HG03159 (cell line): ENCODE data around the gene WNT2B.

Experiments used
- ATAC-seq: cut with Tn5 transposase; IDR thresholded peaks from one replicate; pipeline ENCODE4 v1.9.1; 2021; ENCODE audit warnings: mild to moderate bottlenecking, moderate library complexity; ENCODE audit not compliant: unreplicated experiment

WNT2B gene

DNA sequence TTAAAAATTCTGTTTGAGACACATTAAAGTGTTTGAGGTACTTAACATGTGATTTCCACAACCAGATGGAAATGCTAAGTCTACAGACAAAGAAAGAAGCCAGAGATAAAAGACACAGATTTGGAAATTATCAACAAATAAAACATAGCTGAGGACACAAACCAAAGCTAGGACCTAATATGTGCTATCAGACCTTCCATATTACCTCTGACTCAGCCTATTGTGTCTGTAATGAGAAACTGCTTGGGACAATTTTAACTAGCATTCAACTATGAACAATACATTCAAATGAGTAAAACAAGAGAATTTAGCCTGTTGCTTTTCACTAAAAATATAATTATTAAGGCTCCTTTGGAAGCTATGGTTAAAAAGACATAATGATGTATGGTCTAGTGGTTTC lies 54.6 kb downstream of the WNT2B start:
- ATAC-seq, result no peak

DNA sequence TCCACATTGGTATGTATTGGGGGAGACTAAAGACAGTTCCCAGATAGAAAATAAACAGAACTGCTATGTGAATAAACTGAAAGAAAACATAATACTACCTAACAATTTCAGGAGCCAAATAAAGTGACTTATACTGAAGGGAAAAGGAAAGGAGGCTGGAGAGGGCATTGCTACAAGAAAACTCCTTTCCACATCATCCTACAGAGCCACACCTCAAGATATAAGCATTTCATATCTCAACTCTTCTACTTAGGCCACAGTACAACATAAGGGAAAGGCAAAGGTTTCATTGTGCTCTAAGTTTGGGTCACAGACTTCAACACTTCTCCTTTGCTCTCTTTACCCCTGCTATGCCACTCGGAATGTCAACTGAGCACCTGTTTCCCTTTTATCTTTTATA lies 55.3 kb downstream of the WNT2B start:
- ATAC-seq, result no peak

DNA sequence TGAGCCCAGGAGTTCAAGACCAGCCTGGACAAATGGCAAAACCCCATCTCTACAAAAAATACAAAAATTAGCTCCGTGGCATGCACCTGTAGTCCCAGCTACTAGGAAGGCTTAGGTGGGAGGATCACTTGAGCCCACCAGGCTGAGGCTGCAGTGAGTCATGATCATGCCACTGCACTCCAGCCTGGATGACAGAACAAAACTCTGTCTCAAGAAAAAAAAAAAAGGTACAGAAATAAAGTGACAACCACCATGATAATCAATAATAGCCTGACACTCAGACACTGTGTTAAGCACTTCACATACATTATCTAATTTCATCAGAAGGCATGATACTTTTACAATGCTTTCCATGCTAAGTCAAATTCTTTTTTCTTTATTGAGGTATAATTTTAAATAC lies 57.0 kb downstream of the WNT2B start:
- no peak for ATAC-seq

DNA sequence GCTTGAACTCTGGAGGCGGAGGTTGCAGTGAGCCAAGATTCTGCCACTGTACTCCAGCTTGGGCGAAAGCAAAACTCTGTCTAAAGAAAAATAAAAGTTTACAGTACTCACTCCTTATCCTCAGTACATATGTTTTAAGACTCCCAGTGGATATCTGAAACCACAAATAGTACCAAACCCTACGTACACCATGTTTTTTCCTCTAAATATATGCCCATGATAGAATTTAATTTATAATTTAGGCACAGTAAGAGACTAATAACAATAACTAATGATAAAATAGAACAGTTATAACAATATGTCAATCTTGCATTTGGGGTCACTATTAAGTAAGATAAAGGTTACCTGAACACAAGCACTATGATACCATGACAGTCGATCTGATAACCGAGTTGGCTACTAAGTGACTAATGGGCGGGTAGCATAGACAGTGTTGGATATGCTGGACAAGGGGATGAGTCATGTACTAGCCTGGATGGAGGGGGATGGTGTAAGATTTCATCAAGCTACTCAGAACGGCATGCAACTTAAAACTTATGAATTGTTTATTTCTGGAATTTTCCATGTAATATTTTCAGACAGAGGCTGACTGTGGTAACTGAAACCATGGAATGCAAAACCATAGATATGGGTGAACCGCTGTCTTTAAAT lies 66.5 kb downstream of the WNT2B start:
- no peak for ATAC-seq

DNA sequence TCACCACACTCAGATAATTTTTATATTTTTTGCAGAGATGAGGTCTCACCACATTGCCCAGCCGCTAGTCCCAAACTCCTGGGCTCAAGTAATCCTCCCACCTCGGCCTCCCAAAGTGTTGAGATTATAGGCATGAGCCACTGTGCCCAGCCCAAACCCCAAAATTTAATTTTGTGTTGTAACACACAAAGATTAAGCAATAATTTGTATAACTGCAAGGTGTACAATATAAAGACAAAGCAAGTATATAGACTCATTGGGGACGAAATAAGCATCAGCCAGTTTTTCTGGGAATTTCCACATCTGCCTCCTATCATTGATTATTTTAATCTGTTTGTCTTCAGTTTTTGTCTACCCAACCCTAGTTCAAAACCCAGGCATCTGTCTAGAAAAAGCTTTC lies 67.5 kb downstream of the WNT2B start:
- no peak for ATAC-seq
